NAMALWA (cell line): ENCODE results near the gene TLE3.
A peak's percentile ranks its signal among the peaks of the same experiment; 100 is the strongest.

Experiments used
- DNase-seq: peaks from one replicate; pipeline ENCODE4 v3.0.0-alpha.2; 2015; ENCODE audit warnings: low spot score

TLE3 gene

DNA sequence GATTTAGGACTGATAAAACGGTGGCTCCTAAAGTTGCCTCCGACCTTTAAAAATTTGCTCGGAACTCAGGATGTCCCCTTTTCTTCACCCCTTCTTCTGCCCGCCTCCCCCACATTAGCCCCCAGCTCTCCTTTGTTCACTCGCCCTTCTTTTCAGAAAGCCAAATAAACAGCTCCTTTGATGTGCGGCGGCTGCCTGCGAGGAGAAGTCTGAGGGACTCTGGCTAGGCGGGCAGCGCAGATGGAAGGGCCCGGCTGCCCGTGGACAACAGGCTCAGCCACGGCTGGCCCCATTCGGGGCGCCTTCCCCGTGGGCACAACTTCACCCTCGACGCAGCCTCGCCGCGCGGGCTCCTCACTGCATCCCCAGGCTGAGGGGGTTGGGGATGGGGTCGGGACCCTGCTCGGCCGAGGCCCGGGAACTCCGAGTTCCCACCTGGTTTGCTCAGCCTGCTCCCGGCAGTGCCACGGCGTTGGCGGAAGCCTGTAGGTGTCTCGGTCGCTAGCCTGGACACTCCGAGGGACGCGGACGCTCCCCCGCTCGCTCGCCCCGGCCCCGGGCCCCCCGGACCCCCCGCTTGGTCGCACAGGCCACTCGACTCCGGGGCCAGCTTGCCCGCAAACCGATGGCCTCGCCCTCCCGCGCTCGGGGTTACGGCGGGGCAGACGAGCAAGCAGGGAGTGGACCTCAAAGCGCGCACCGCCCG is 897 bp upstream of the TLE3 start:
- DNase-seq: peak; percentile 55

GRCh38 chr15:70098153-70098460 is 390 bp upstream of the TLE3 start:
- DNase-seq: no peak

DNA sequence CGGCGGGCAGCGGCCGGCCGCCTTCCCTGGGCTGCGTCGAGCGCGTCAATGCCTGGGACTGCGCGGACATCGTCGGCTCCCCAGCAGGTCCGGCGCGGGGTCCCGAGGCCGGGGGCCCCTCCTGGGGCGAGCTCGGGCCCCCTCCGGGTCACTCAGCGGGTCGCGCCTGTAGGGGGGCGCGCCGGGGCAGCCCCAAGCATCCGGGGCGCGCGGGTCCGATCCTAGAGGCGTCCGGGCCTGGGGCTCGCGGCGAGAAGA is 725 bp downstream of the TLE3 start:
- DNase-seq: no peak

GRCh38 chr15:70096215-70097062 is 1.3 kb downstream of the TLE3 start:
- DNase-seq: peak; percentile 52

DNA sequence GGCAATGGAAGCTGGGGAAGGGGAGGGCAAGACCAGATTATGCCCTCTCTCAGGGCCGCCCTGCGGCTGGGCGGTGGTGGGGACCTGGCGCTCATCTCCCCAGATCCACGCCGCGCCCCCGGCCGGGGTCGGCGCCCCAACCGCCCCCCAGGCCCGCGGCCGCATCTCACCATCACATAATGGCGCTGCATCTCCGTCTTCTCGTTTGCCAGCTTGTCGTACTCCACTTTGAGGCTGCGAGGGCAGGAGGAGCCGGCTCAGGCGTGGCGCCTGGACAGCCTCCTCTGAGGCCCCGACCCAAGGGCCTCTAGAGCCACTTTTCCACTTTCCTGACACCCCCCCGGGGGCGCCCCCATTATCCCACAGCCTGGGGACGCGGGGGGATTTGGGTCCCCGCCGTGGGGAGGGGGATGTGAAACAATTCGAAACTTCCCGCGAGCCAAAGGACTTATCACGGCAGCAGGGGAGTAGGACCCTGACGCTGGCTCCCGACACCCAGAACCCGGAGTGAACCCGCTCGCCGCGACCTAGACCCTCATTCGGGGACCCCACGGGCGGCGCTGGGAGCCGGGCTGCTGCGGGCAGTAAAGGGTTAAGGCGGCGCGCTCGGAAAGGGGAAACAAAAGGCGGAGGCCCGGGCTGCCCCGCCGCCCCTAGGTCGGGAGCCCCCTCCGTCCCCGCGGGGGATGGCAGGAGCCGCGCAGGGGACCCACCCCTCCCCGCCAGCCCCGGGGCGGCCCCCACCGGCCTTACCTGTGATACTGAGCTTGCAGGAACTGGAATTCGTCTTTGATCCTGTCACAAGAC is 2.1 kb downstream of the TLE3 start:
- DNase-seq: peak; percentile 64

DNA sequence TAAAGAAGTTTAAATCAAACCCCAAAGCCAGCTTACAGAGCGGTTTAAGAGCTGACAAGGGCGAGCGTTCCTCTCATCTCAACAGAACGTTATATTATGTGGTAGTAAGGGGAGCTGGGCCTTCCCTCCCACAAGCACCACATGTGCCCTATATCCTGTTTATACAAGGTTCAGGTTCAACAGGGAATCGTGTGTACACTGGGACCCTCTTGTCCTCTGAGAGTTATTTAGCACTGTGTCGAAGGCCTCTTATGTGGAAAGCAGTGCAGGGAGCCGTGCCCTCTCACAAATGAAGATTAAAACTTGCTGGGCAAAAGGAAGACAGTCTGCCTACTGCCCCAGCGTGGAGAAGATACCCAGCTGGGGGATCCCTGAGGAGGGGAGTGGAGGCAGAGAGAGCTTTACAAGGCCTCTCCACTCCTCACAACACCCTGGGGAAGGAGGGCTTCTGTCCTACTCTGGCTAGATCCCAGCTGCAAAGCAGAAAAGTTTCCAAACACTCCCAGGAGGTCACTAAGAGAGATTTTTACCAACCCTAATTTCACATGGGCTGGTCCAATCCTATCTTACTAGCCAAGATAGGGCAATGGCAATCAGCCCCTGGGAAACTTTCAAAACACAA is 2.9 kb downstream of the TLE3 start:
- no peak for DNase-seq

GRCh38 chr15:70093481-70094319 is 4.0 kb downstream of the TLE3 start:
- DNase-seq: no peak

DNA sequence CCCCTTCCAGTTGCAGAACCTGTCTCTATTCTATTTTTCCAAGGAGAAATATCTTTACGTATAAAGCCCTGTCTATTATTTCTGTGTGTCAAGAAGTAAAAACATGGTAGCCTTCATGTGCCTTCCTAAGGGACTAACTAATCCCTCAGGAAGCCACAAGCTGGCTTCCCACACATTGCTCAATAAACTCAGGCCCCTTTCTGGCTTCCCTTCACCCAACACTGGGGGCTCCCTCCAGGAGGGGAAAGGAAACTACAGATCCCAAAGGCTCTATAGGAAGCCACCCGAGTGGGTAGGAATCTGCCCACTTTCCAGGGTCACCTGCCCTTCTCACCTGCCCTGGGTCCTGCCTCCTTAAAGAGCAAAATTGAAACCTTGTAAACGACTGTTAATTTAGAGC is 4.6 kb downstream of the TLE3 start:
- DNase-seq: no peak

DNA sequence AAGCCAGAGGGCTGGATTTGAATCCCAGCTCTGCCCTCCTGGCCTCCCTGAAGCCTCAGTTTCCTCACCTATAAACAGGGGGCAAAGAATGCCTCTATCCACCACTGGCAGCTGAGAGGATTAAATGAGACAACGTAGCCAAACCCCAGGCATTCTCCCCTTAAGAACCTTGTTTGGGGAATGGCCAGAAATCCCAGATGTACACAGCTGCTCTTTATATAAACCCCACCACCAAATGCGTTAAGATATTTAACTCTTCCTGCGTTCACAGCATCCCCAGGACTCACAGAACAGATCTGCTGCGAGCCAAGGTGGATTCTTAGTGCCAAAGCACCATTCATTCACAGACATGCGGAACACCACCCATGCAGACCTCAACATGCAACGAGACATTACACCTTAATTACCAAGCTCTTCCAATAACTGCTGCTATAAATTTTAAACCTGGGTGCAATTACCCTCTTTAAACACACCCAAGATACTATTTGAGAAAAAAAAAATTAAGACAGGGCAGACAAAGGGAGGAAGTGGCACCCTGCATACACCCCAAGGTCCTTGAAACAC is 5.2 kb downstream of the TLE3 start:
- no peak for DNase-seq

- DNase-seq: no peak
These were observed 5.8 kb downstream of the TLE3 start for GRCh38 chr15:70091726-70092463.

- DNase-seq: no peak
These were observed 7.1 kb downstream of the TLE3 start for GRCh38 chr15:70090436-70091296.

DNA sequence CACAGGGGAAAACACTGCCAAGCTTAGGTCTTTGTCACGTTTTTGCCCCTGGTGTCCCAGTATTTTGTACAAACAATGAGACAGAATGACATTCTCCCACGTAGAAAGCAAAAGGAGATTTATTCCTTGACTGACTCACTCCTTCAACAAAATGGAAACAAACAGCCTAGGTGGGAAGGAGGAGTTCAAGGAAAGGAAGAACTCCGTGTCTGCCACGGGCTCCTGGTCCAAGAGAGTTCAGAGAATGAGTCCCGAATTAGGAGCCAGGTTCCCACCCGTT is 8.1 kb downstream of the TLE3 start:
- DNase-seq: no peak

GRCh38 chr15:70088887-70089691 is 8.6 kb downstream of the TLE3 start:
- DNase-seq: no peak

GRCh38 chr15:70088455-70088854 is 9.3 kb downstream of the TLE3 start:
- no peak for DNase-seq

DNA sequence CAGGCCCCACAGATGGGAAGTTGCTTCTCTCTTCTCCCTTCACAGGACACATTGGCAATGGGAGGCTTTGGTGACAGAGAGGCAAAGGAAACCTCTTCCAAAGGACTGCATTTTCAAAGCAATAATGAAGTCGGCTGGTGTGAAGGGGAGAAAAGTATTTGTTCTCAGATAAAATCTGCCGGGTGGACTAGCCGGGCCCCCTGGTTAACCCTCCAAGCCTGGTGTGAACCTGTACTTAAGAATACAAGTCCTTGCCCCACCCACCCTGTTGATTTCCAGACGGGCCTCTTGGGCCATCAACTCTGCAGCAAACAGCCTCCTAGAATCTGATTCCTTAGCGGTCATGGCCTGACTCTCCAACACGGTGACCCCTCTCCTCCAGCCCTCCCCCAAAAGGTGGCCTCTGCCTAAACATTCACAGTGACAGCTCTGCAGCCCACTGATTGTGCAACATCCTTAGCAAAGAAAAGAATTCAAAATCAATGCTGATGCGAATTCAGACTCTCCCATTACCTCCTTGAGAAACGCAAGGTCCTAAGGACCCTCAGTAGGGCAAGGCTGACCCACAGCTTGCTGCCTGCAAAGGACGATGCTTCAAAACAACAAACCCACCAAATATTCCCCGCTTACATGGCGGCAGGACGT is 9.9 kb downstream of the TLE3 start:
- DNase-seq: no peak

GRCh38 chr15:70086636-70087035 is 11.1 kb downstream of the TLE3 start:
- no peak for DNase-seq

DNA sequence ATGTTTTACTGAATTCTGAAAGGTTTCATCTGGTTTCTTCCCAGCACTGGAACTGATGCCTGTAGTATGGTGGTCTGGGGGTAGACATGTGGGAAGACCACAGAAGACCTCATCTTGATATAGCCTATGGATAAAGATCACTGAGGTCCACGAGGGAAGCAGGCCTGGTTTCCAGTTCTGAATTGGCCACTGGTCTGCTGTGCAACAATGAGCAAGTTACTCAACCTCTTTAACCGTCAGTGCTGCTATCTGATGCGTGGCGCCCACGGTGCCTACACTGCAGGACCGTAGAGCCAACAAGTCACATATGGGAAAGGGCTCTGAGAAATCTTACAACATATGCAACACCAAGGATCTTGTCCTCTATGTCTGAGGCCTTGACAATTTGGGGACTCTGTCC is 13.3 kb downstream of the TLE3 start:
- DNase-seq: no peak

GRCh38 chr15:70083946-70084345 is 13.8 kb downstream of the TLE3 start:
- DNase-seq: no peak

- no peak for DNase-seq
These were observed 14.3 kb downstream of the TLE3 start for GRCh38 chr15:70083418-70083817.
